Adrenal gland (tissue), 12 donors: Measurements from ENCODE around the gene IMMP2L. TPM values are rescaled to one million over a fixed set of nuclear protein-coding genes. Genes with fewer than 3 reads are reported as not detected.

Experiments
- DNase-seq, 7 donors: peaks; one replicate each; pipeline ENCODE4 v3.0.0-alpha.2; 2019 to 2020
- H3K27ac ChIP-seq, 5 donors: fragments of 200-600 bp; sonication (generic) in 4 of 5; 1 replicate in 3 of 5; 2 replicates in 2 of 5; pipeline versions ENCODE4 v1.5.1 to v1.8.0; 2016 to 2020; ENCODE audit warnings: mild to moderate bottlenecking in 1 of 5
- H3K27me3 ChIP-seq: fragments of 200-600 bp; 2 replicates; pipeline ENCODE4 v1.8.0; 2021
- H3K36me3 ChIP-seq, 2 donors: fragments of 200-600 bp; replicated peaks in 1 of 2; 1 replicate in 1 of 2; 2 replicates in 1 of 2; pipeline versions ENCODE4 v1.5.1 to v1.8.0; 2018 to 2022
- H3K4me1 ChIP-seq, 2 donors: fragments of 200-600 bp; replicated peaks in 1 of 2; 1 replicate in 1 of 2; 2 replicates in 1 of 2; pipeline versions ENCODE4 v1.5.1 to v1.8.0; 2018 to 2021
- H3K4me3 ChIP-seq, 4 donors: fragments of 200-600 bp; sonication (generic) in 3 of 4; one replicate each; pipeline ENCODE4 v1.5.1; 2016 to 2018
- H3K9me3 ChIP-seq, 3 donors: fragments of 200-600 bp; sonication (generic) in 1 of 3; replicated peaks in 1 of 3; 1 replicate in 2 of 3; 2 replicates in 1 of 3; pipeline versions ENCODE4 v1.5.1 to v1.8.0; 2016 to 2021
- CTCF ChIP-seq, 6 experiments: fragments of 450-650 bp in 4 of 6; fragments of 200-600 bp in 2 of 6; sonication (generic) in 1 of 6; IDR thresholded peaks; 1 replicate in 5 of 6; 2 replicates in 1 of 6; pipeline versions ENCODE4 v1.5.1 to v1.8.0; 2016 to 2021; ENCODE audit warnings: antibody characterized with exemption in 6 of 6, mild to moderate bottlenecking in 2 of 6, moderate library complexity in 1 of 6
- POLR2A ChIP-seq, 2 donors: fragments of 450-650 bp; IDR thresholded peaks; one replicate each; pipeline ENCODE4 v1.6.1; 2017; ENCODE audit warnings: antibody characterized with exemption in 2 of 2, mild to moderate bottlenecking in 2 of 2, moderate library complexity in 1 of 2
- WGBS, 4 donors: extraction: QIAGEN DNeasy Blood & Tissue Kit in 2 of 4; methylation state at CpG; one replicate each; pipeline versions ENCODE4 v1.1.5 to v1.1.7; 2013 to 2017; 5-methylcytosine and 5-hydroxymethylcytosine counted together
- intact Hi-C, 2 donors: fragments of 100-400 bp; cut with DNase I; formaldehyde crosslinking; loops; one replicate each; pipeline versions ENCODE4 v1.14.1 to v1.15.0; 2022 to 2023
- polyA plus RNA-seq, 3 donors: library from polyadenylated mRNA; stranded (reverse); fragments of 200-250 nt in 2 of 3; fragments of 350-450 nt in 1 of 3; fragmentation: Illumina TruSeq in 1 of 3; extraction: RNeasy Lipid Tissue Mini Kit (QIAGEN cat#74804) in 1 of 3; gene quantifications; one replicate each; pipeline ENCODE4 v1.2.3, GENCODE V29; 2013 to 2014
- total RNA-seq, 9 donors: library from RNA; depleted of rRNA in 4 of 9; stranded (reverse); fragments of >200 nt in 4 of 9; fragments of 120-200 nt in 1 of 9; fragmentation: NEBNext Ultra II Directional in 1 of 9; extraction: Animal tissue kit (Norgen Biotek cat#: 25700) in 1 of 9; gene quantifications; one replicate each; pipeline versions ENCODE4 v1.1.0 to v1.2.4, GENCODE V29; 2013 to 2023
- donor health status: healthy with polysubstance abuse.
- donor health status: Bipolar disorder and iron deficiency.
- donor health status: DM: yes; HTN: yes; CAD: no.
- donor health status: DM: no; HTN: no; CAD: no.
- donor health status: DM: no; HTN: no; CAD: no.
- donor health status: DM: yes; HTN: yes; CAD: no.

Gene IMMP2L
- total and polyA plus RNA-seq, 12 donors: 13.4 to 34.1 (median 25.3) TPM

DNA sequence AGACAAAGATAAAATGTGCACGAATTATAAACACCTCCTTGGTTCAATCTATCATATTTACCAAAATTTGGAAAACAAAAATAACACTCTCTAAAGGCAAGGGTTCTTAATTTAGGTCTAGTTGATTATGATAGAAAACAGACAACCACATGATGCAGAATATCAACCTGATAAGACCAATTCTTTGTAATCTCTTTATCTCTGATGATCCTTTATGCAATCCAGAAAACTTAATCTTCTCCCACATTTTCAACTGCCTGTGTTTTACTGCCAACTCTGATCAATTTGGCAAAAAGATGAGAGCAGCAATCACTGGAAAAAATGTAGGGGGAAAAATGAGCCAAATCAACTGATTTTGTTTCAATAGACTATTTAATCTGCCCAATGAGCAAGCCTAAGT is 322.9 kb downstream of the IMMP2L start:
- 0 to 51% (median 14%) methylated on average over 1 of the region's 1 CpG for WGBS, 4 donors

GRCh38 chr7:111238886-111239285 is 323.4 kb downstream of the IMMP2L start:
- TF ChIP-seq CTCF (IDR thresholded peaks at IDR 0.05): no peak
- no peak for TF ChIP-seq POLR2A (IDR thresholded peaks at IDR 0.05)
- intact Hi-C loops: no loop called here
- H3K9me3 ChIP-seq: no peaks in the 10 kb centered on the region
- no peak for DNase-seq
- no peaks in the 10 kb centered on the region for H3K27me3 ChIP-seq
- H3K4me1 ChIP-seq: peaks cover 0 to 5% of the 10 kb centered on the region in 2 donors
- WGBS, 4 donors: 51 to 68% (median 52%) methylated on average over 1 of the region's 1 CpG
- peak overlapping the region in 1 of 4 donors; percentile 21 for H3K4me3 ChIP-seq
- no peaks in the 10 kb centered on the region for H3K36me3 ChIP-seq
- H3K27ac ChIP-seq: no peak overlapping the region

More for the DNA sequence above, 322.9 kb downstream of the IMMP2L start:
- no peaks in the 10 kb centered on the region for H3K27me3 ChIP-seq
- intact Hi-C loops: no loop called here
- H3K36me3 ChIP-seq: no peaks in the 10 kb centered on the region
- H3K9me3 ChIP-seq: no peaks in the 10 kb centered on the region
- peaks cover 0 to 5% of the 10 kb centered on the region in 2 donors for H3K4me1 ChIP-seq
- H3K27ac ChIP-seq: no peak overlapping the region
- DNase-seq: no peak
- H3K4me3 ChIP-seq: peak overlapping the region in 1 of 4 donors; percentile 21
- TF ChIP-seq CTCF (IDR thresholded peaks at IDR 0.05): no peak
- TF ChIP-seq POLR2A (IDR thresholded peaks at IDR 0.05): no peak

- Histone ChIP-seq H3K4me3 (no peak overlapping the region), H3K27ac (no peak overlapping the region), H3K27me3 (no peaks in the 10 kb centered on the region), H3K36me3 (no peaks in the 10 kb centered on the region), H3K9me3 (no peaks in the 10 kb centered on the region), H3K4me1 (peaks cover 0 to 5% of the 10 kb centered on the region in 2 donors)
- intact Hi-C loops: no loop called here
- no peak for DNase-seq
- no peak for TF ChIP-seq CTCF (IDR thresholded peaks at IDR 0.05)
- no peak for TF ChIP-seq POLR2A (IDR thresholded peaks at IDR 0.05)
Measured at GRCh38 chr7:111235709-111236108, 326.6 kb downstream of the IMMP2L start.

- Histone ChIP-seq H3K27ac (no peak overlapping the region), H3K27me3 (no peaks in the 10 kb centered on the region), H3K9me3 (no peaks in the 10 kb centered on the region), H3K4me3 (no peak overlapping the region), H3K36me3 (no peaks in the 10 kb centered on the region), H3K4me1 (no peaks in the 10 kb centered on the region)
- DNase-seq: no peak
- intact Hi-C loops: no loop called here
- TF ChIP-seq CTCF (IDR thresholded peaks at IDR 0.05) (no peak), POLR2A (IDR thresholded peaks at IDR 0.05) (no peak)
- 71 to 82% (median 75%) methylated on average over 3 of the region's 3 CpGs for WGBS, 4 donors
Measured at GRCh38 chr7:111232249-111233084, 329.8 kb downstream of the IMMP2L start.
